ENCODE measurements around the gene WDR59.
"Not testable (repeated sequence)": the region's sequence is repeated elsewhere in the genome, so short reads cannot be mapped to it uniquely, and the experiment has no call there.

The WDR59 gene

DNA sequence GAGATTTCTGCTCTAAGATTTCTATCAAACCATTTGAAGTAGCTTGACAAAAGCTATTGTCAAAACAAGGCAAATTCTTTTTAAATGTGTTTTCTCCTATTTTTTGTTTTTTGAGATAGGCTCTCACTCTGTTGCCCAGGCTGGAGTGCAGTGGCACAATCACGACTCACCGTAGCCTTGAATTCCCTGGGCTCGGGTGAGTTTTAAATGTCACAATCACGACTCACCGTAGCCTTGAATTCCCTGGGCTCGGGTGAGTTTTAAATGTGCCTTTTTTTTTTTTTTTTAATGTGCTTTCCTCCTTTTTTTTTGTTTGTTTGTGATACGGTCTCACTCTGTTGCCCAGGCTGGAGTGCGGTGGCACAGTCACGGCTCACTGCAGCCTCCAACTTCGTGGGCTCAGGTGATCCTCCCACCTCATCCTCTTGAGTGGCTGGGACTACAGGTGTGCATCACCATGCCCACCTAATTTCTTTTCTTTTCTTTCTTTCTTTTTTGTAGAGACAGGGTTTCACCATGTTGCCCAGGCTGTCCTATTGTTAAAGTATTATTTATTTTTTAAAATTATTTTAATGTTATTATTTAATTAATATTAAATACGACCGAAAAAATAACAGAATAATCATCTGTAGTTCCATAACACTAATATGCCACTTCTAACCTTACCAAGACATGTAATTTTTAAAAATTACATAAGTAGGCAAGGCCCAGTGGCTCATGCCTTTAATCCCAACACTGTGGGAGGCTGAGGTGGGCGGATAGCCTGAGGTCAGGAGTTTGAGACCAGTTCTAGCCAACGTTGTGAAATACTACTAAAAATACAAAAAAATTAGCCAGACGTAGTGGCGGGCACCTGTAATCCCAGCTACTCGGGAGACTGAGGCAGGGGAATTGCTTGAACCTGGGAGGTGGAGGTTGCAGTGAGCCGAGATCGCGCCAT is 140.6 kb downstream of the WDR59 start:
- H3K4me3 ChIP-seq, result no peak overlapping the region
- no peak overlapping the region for H3K9ac ChIP-seq
- H4K20me1 ChIP-seq, result no peaks in the 10 kb centered on the region
- H3K36me3 ChIP-seq, result no peaks in the 10 kb centered on the region
- no peaks in the 10 kb centered on the region for H3K27me3 ChIP-seq
- H3K4me2 ChIP-seq, result no peak overlapping the region
- peaks cover 0 to 2% (median 0%) of the 10 kb centered on the region in 11 experiments; a peak in 3 of 22 replicates for H3K9me3 ChIP-seq (replicated peaks in 1 of 11)
- peaks cover 0 to 14% (median 4%) of the 10 kb centered on the region in 10 experiments; a peak in 6 of 20 replicates for H3K4me1 ChIP-seq
- H3K27ac ChIP-seq, result no peak overlapping the region
- TF ChIP-seq Cebpa-rat (IDR thresholded peaks at IDR 0.05), result no peak

DNA sequence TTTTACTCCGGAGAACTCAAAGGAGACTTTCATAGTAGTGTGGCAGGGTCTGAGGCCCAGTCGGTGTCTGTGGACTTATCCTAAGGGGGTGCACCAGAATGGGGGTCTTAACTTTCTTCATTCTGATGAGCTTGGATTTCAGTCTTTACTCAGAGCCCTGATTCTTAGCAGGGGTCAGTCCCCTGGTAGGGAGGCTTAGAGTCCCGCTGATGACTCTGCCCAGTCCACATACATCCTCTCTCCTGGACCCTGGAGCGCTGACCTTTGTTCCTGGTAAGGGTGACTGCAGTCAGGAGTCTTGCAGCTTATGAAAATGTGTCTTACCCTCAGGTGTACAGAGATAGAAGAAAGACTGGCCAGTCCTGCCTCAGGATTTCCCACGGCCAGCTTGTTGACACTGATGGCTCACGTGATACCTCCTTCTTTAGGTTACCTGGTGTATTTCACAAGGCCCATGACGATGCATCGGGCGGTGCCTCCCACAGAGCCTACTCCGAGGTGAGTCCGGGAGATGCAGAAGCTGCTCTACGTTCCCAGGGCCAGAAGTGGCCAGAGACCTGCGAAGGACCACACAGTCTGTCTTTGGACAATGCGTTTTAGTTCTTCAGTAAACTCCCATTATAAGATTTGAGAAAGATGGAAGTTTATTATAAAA is 141.4 kb downstream of the WDR59 start:
- not testable (repeated sequence) for H3K27me3 ChIP-seq; H3K9ac ChIP-seq; H4K20me1 ChIP-seq; H3K4me3 ChIP-seq; H3K36me3 ChIP-seq; H3K9me3 ChIP-seq (replicated peaks in 1 of 11); H3K4me2 ChIP-seq
- 0 out of 22 replicates have a peak overlapping the region, but pooled peaks of 1 of the 11 experiments have one; percentile 5 for H3K27ac ChIP-seq
- peaks cover 0 to 14% (median 4%) of the 10 kb centered on the region in 10 experiments; a peak in 6 of 20 replicates for H3K4me1 ChIP-seq

DNA sequence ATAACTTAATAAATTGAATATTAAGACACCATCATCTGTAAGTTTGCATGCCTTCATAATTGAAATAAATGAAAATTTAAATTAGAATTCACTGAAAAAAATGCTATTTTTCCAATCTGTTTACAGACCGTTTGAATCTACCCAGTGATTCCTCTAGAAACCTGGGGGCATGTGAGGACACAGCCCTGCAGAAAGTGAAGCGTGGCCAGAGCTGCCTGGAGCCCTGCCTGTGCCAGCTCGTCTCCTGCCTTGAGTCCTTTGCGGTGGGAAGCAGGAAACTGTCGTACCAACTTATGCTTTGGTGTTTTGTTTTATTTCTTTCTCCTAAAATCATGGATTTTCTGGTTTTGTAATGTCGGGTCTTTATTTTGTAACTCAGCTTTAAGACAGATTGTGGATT is 142.5 kb downstream of the WDR59 start:
- Histone ChIP-seq H3K36me3 (no peaks in the 10 kb centered on the region), H3K4me2 (peak overlapping the region in 6 of 11 experiments; percentile 12 to 37 (median 24); a peak in 4 of 22 replicates), H3K27me3 (no peaks in the 10 kb centered on the region), H3K4me3 (no peak overlapping the region), H3K9ac (no peak overlapping the region), H3K4me1 (peaks cover 0 to 14% (median 4%) of the 10 kb centered on the region in 10 experiments; a peak in 6 of 20 replicates), H3K27ac (no peak overlapping the region), H3K9me3 (replicated peaks in 1 of 11) (no peaks in the 10 kb centered on the region), H4K20me1 (no peaks in the 10 kb centered on the region)
- TF ChIP-seq Cebpa-rat (IDR thresholded peaks at IDR 0.05), result no peak

DNA sequence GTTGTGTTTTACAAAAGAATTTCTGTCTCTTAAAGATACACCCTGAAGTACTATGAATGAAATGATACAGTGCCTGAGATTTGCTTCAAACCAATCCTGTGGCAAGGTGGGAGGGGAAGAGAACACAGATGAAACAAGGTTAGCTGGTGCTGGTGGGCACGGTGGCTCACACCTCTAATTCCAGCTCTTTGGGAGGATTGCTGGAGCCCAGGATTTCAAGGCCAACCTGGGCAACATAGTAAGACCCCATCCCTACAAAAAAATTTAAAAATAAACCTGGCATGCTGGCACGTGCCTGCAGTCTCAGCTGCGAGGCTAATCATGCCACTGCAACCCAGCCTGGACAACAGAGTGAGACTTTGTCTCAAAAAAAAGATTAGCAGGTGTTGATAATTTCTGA is 143.0 kb downstream of the WDR59 start:
- no peak overlapping the region for H3K9ac ChIP-seq
- no peak overlapping the region for H3K27ac ChIP-seq
- H3K4me1 ChIP-seq, result peaks cover 0 to 14% (median 4%) of the 10 kb centered on the region in 10 experiments; a peak in 6 of 20 replicates
- H3K9me3 ChIP-seq (replicated peaks in 1 of 11), result no peaks in the 10 kb centered on the region
- no peak for TF ChIP-seq Cebpa-rat (IDR thresholded peaks at IDR 0.05)
- no peaks in the 10 kb centered on the region for H3K27me3 ChIP-seq
- H3K36me3 ChIP-seq, result no peaks in the 10 kb centered on the region
- no peak overlapping the region for H3K4me3 ChIP-seq
- H4K20me1 ChIP-seq, result no peaks in the 10 kb centered on the region
- H3K4me2 ChIP-seq, result peak overlapping the region in 3 of 11 experiments; percentile 12 to 37 (median 25); a peak in 2 of 22 replicates

DNA sequence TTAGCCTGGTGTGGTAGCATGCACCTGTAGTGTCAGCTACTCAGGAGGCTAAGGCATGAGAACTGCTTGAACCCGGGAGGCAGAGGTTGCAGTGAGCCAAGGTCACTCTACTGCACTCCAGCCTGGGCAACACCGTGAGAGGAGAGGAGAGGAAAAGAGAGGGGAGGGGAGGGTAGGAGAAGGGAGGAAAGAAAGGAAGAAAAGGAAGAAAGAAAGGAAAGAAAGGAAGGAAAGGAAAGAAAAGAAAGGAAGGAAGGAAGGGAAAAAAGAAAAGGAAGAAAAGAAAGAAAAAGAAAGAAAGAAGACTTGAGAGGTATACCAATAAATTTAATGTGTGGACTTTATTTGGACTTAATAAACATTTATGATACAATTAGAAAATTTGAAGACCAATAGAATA is 143.5 kb downstream of the WDR59 start:
- Histone ChIP-seq H3K27ac (no peak overlapping the region), H3K27me3 (no peaks in the 10 kb centered on the region), H3K4me1 (peaks cover 0 to 14% (median 4%) of the 10 kb centered on the region in 10 experiments; a peak in 6 of 20 replicates), H3K9ac (no peak overlapping the region), H4K20me1 (no peaks in the 10 kb centered on the region), H3K4me3 (no peak overlapping the region), H3K36me3 (no peaks in the 10 kb centered on the region), H3K9me3 (replicated peaks in 1 of 11) (no peaks in the 10 kb centered on the region), H3K4me2 (no peak overlapping the region)
- TF ChIP-seq Cebpa-rat (IDR thresholded peaks at IDR 0.05), result no peak

DNA sequence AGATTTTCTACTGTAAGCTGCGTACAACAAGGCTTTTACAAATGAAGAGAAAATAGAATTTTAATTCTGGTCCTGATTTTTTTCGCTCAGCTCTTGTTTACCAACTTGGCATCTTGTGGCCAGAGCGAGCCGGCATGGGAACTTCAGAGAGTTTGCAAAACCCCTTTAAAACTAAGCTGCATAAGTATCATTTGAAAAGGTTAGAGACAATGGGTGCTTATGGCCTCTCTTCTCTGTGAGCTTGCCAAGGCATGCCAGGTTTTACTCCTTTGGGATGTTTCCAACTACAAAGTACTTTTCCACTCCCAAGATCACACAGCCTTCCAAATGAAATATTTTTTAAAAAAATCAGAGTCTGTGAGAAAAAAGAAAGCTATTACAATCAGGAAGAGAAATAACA is 147.9 kb downstream of the WDR59 start:
- H3K36me3 ChIP-seq, result no peaks in the 10 kb centered on the region
- no peak overlapping the region for H3K27ac ChIP-seq
- no peak overlapping the region for H3K9ac ChIP-seq
- peaks cover 0 to 3% (median 1%) of the 10 kb centered on the region in 10 experiments; a peak in 4 of 20 replicates for H3K4me1 ChIP-seq
- no peak overlapping the region for H3K4me3 ChIP-seq
- no peak overlapping the region for H3K4me2 ChIP-seq
- H3K27me3 ChIP-seq, result no peaks in the 10 kb centered on the region
- no peaks in the 10 kb centered on the region for H4K20me1 ChIP-seq
- no peaks in the 10 kb centered on the region for H3K9me3 ChIP-seq (replicated peaks in 1 of 11)
- TF ChIP-seq Cebpa-rat (IDR thresholded peaks at IDR 0.05), result no peak

DNA sequence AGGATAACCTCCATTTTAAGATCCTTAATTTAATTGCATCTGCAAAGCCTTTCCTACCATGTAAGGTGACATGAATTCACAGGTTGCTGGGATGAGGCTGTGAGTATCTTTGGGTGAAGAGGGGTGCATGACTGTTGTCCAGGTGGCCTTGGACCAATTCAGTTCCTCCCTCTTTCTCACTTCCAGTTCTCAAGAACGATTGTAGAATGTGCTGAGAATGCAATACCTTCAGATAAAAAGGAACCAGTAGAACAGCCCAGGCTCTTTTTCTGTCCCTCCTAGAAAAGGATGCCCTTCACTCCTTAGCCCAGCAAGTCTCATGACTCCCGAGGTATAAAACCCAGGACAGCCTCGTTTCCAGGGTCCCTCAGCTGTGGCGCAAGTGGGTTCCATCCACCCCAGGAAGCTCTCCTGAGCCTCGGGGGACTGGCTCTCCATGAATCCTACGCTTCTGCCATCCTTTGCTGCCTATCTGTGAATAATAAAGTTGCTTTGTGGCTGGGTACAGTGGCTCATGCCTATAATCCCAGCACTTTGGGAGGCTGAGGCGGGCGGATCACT is 148.7 kb downstream of the WDR59 start:
- Histone ChIP-seq H3K9me3 (replicated peaks in 1 of 11) (no peaks in the 10 kb centered on the region), H3K27ac (no peak overlapping the region), H3K4me1 (no peaks in the 10 kb centered on the region), H3K36me3 (no peaks in the 10 kb centered on the region), H4K20me1 (no peaks in the 10 kb centered on the region), H3K4me3 (no peak overlapping the region), H3K9ac (no peak overlapping the region), H3K4me2 (no peak overlapping the region), H3K27me3 (no peaks in the 10 kb centered on the region)
- no peak for TF ChIP-seq Cebpa-rat (IDR thresholded peaks at IDR 0.05)

DNA sequence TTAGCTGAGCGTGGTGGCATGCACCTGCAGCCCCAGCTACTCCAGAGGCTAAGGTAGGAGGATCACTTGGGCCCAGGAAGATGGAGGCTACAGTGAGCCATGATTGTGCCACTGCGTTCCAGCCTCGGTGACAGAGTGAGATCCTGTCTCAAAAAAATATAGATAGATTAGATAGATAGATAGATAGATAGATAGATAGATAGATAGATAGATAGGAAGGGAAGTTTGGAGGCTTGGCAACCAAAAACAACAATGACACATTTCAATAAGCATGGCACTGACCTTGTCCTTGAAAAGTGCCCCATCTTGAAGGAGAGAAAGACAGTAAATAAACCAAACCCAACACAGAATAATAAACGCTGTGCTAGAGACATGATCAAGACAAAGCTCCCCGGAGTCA is 152.7 kb downstream of the WDR59 start:
- Histone ChIP-seq H3K9ac (no peak overlapping the region), H3K4me3 (no peak overlapping the region), H3K9me3 (replicated peaks in 1 of 11) (peaks cover 18 to 30% (median 28%) of the 10 kb centered on the region in 11 experiments), H3K4me2 (no peak overlapping the region), H4K20me1 (no peaks in the 10 kb centered on the region), H3K27ac (no peak overlapping the region), H3K27me3 (no peaks in the 10 kb centered on the region), H3K36me3 (no peaks in the 10 kb centered on the region), H3K4me1 (no peaks in the 10 kb centered on the region)
- TF ChIP-seq Cebpa-rat (IDR thresholded peaks at IDR 0.05), result no peak

DNA sequence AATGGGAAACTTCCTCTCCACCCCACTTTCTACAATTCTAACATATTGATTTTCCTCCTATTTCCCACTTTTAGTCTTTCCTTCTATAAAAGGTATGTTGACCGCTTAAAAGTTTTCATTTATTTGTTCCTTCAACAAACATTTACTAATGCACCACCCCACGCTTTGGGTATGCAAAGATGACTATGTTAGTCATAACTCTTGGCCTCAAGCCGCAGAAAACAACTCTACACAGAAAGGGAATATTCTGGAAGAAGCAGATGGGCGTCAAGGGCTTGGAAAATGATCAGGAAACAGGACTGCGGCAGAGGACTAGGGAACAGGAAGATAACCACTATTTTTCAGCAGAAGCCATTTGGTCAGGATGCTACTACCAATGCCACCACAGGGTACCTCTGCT is 153.5 kb downstream of the WDR59 start:
- no peak for TF ChIP-seq Cebpa-rat (IDR thresholded peaks at IDR 0.05)
- no peaks in the 10 kb centered on the region for H4K20me1 ChIP-seq
- H3K36me3 ChIP-seq, result no peaks in the 10 kb centered on the region
- H3K9ac ChIP-seq, result no peak overlapping the region
- no peaks in the 10 kb centered on the region for H3K27me3 ChIP-seq
- no peaks in the 10 kb centered on the region for H3K4me1 ChIP-seq
- H3K4me3 ChIP-seq, result no peak overlapping the region
- H3K4me2 ChIP-seq, result no peak overlapping the region
- peaks cover 21 to 30% (median 28%) of the 10 kb centered on the region in 11 experiments for H3K9me3 ChIP-seq (replicated peaks in 1 of 11)
- H3K27ac ChIP-seq, result no peak overlapping the region
